Activated naive CD4-positive, alpha-beta T cell treated with anti-CD3 and anti-CD28 coated beads, Interleukin-2, amount 10 ng/mL, durations not matched to agents 7 days and 5 days (primary cell): Measurements from ENCODE around the gene NTM.
"Not testable (repeated sequence)": the region's sequence is repeated elsewhere in the genome, so short reads cannot be mapped to it uniquely, and the experiment has no call there.

Source experiments
- CTCF ChIA-PET: fragments of 350-600 bp; sonication (Branson Sonifier 250); formaldehyde crosslinking; loops from one replicate; lab custom pipeline; 2021; ENCODE audit warnings: antibody characterized with exemption; lab: Charles Lee
- DNase-seq: peaks from one replicate; pipeline ENCODE4 v3.0.0-alpha.2; 2020
- H3K27ac Mint-ChIP-seq: one replicate; pipeline ENCODE4 v1.8.0; 2021; ENCODE audit warnings: mild to moderate bottlenecking, moderate library complexity, mixed read lengths
- H3K27me3 Mint-ChIP-seq: one replicate; pipeline ENCODE4 v1.8.0; 2021; ENCODE audit warnings: mild to moderate bottlenecking, mixed read lengths
- H3K36me3 Mint-ChIP-seq: one replicate; pipeline ENCODE4 v1.8.0; 2021; ENCODE audit warnings: mixed read lengths
- H3K4me1 Mint-ChIP-seq: one replicate; pipeline ENCODE4 v1.8.0; 2021; ENCODE audit warnings: mixed read lengths
- H3K4me3 Mint-ChIP-seq: one replicate; pipeline ENCODE4 v1.8.0; 2021; ENCODE audit warnings: mild to moderate bottlenecking, moderate library complexity, mixed read lengths
- H3K9me3 Mint-ChIP-seq: one replicate; pipeline ENCODE4 v1.8.0; 2021; ENCODE audit warnings: mixed read lengths

Gene NTM

DNA sequence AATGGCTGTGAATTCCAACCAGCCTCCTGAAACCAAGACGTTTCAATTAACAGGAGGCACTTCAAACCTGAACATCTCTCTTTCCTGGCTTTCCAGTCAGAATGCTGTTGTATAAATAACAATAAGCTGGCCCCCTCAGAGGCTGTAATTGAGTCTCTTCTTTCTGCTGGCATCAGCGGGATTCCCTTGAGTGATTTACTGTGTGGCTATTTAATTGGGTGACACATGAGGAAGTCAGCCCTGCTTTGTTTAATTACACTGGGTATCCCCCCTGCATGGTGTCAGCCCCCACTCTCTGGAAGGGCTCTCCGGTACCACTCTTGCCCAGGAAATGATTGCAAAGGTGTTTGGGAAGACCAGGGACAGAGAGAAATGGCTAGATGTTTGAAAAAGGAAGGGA is 101.6 kb downstream of the NTM start:
- CTCF ChIA-PET, result no interaction called here
- no peak for DNase-seq
- Mint-ChIP-seq H3K4me1 (no peaks in the 10 kb centered on the region), H3K27me3 (no peaks in the 10 kb centered on the region), H3K27ac (no peak overlapping the region), H3K4me3 (no peak overlapping the region), H3K36me3 (no peaks in the 10 kb centered on the region), H3K9me3 (peaks cover 2% of the 10 kb centered on the region)

DNA sequence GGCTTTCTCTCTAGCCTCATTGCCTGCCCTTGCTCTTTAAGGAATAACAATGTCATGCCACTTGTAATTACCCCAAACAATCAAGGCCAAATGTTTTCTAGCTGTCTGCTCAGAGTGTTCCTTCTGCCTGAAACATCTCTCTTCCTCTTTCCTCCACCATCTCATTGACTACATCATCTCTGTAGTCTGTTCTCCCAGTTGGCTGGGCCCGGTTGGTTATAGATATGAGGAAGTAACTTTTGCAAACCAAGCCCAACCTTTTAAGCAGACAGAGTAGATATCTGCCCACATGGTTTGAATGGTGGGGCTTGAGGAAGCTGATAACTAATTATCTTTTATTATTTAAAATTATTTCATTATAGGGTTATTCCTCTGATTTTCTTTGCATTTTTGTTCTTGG is 104.5 kb downstream of the NTM start:
- DNase-seq, result no peak
- Mint-ChIP-seq H3K4me3 (no peak overlapping the region), H3K27ac (no peak overlapping the region), H3K36me3 (no peaks in the 10 kb centered on the region), H3K4me1 (no peaks in the 10 kb centered on the region), H3K9me3 (peaks cover 2% of the 10 kb centered on the region), H3K27me3 (no peaks in the 10 kb centered on the region)
- CTCF ChIA-PET, result no interaction called here

DNA sequence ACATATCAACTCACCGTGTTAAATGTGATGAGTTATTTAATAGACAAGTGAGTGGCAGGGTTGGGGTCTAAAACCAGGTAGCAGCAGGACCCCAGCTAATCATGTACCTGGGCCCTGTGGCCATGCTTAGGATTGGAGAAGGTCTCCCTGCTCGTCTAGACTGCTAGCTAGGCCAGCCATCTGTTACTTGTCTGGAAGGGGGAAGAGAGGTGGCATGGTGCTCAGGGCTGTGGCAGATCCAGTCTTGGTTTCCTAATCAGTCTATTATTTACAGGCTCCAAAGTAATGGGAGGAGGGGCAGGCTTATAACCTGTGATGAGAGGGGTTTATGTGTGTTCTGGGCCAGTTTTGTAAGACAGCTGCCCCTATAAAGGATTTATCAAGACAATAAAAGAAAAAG is 105.9 kb downstream of the NTM start:
- H3K36me3 Mint-ChIP-seq, result no peaks in the 10 kb centered on the region
- no peak for DNase-seq
- H3K4me1 Mint-ChIP-seq, result no peaks in the 10 kb centered on the region
- H3K27ac Mint-ChIP-seq, result no peak overlapping the region
- H3K27me3 Mint-ChIP-seq, result no peaks in the 10 kb centered on the region
- peaks cover 2% of the 10 kb centered on the region for H3K9me3 Mint-ChIP-seq
- H3K4me3 Mint-ChIP-seq, result no peak overlapping the region
- CTCF ChIA-PET, result no interaction called here

GRCh38 chr11:131478341-131478740 is 107.9 kb downstream of the NTM start:
- no peak overlapping the region for H3K27ac Mint-ChIP-seq
- H3K4me1 Mint-ChIP-seq, result no peaks in the 10 kb centered on the region
- H3K4me3 Mint-ChIP-seq, result no peak overlapping the region
- CTCF ChIA-PET, result no interaction called here
- H3K9me3 Mint-ChIP-seq, result peaks cover 2% of the 10 kb centered on the region
- no peaks in the 10 kb centered on the region for H3K27me3 Mint-ChIP-seq
- H3K36me3 Mint-ChIP-seq, result no peaks in the 10 kb centered on the region
- no peak for DNase-seq

DNA sequence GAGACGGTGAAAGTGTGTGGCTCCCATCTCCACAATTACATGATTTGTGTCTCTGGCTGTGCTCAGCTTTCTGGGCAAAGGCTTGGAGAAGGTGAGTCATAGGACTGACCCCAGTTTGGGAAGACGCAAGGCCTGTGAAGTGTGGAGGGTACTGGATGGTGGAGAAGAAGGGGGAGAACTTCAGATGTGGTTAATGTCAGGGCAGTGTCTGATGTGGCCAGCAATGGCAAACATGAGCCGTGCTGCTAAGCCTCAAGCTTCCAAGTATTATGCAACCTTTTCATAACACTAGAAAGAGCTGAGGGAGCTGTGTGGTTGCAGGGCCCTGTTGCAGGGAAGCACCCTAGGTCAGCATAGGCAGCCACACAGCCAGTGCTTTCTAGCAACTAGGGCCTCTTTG is 110.9 kb downstream of the NTM start:
- DNase-seq, result no peak
- no peak overlapping the region for H3K27ac Mint-ChIP-seq
- H3K4me1 Mint-ChIP-seq, result no peaks in the 10 kb centered on the region
- no peaks in the 10 kb centered on the region for H3K36me3 Mint-ChIP-seq
- CTCF ChIA-PET, result no interaction called here
- H3K27me3 Mint-ChIP-seq, result no peaks in the 10 kb centered on the region
- H3K9me3 Mint-ChIP-seq, result no peaks in the 10 kb centered on the region
- no peak overlapping the region for H3K4me3 Mint-ChIP-seq

GRCh38 chr11:131481971-131482370 is 111.6 kb downstream of the NTM start:
- H3K4me1 Mint-ChIP-seq, result no peaks in the 10 kb centered on the region
- no peak for DNase-seq
- no peaks in the 10 kb centered on the region for H3K27me3 Mint-ChIP-seq
- H3K36me3 Mint-ChIP-seq, result no peaks in the 10 kb centered on the region
- no peak overlapping the region for H3K4me3 Mint-ChIP-seq
- CTCF ChIA-PET, result interaction anchor here (0.9 kb wide), 1 partner anchor 8 kb away, joined by 3 read pairs; no protein-coding TSS in a partner anchor
- H3K27ac Mint-ChIP-seq, result no peak overlapping the region
- no peaks in the 10 kb centered on the region for H3K9me3 Mint-ChIP-seq

DNA sequence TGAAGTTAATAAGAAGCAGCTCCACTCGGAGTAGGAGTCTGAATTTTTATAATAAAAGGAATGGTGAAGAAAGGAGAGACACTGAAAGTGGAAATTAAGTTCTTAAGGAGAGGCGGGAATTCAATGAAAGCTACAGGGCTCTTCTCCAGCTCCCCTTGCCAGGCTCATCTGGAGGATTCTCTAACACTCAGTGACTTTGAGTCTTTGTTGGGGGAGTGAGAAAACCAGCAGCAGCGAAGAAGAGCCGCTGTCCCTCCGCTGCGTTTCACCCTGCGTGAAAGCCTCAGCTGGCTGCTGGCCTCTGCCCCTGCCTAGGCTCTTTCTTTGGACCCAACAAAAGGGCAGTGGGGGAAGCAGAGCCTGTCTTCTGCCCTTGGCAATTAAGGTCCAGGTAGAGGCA is 113.0 kb downstream of the NTM start:
- CTCF ChIA-PET, result no interaction called here
- H3K27ac Mint-ChIP-seq, result no peak overlapping the region
- H3K36me3 Mint-ChIP-seq, result no peaks in the 10 kb centered on the region
- H3K9me3 Mint-ChIP-seq, result no peaks in the 10 kb centered on the region
- H3K4me1 Mint-ChIP-seq, result no peaks in the 10 kb centered on the region
- no peak overlapping the region for H3K4me3 Mint-ChIP-seq
- H3K27me3 Mint-ChIP-seq, result no peaks in the 10 kb centered on the region
- no peak for DNase-seq

GRCh38 chr11:131483877-131484276 is 113.5 kb downstream of the NTM start:
- H3K4me1 Mint-ChIP-seq, result no peaks in the 10 kb centered on the region
- H3K27ac Mint-ChIP-seq, result no peak overlapping the region
- H3K27me3 Mint-ChIP-seq, result no peaks in the 10 kb centered on the region

DNA sequence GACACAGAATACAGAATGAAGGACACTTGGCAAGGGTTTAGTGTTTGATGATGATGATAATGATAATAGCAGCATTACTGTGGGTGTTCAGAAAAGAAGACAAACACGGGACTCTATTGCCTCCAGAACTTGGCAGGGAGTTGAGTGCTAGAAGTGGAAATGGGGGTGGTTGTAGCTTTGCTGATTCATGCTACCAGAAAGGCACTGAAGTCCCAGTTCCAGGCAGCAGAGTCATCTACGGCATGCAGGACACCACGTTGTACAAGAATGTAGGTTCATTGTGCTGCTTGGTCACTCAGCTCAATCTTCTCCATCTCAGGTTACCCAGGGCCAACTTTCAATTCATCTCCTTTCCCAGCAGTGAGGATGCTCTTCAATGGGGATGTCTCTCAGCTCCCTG is 115.7 kb downstream of the NTM start:
- no peaks in the 10 kb centered on the region for H3K36me3 Mint-ChIP-seq
- H3K4me1 Mint-ChIP-seq, result no peaks in the 10 kb centered on the region
- CTCF ChIA-PET, result no interaction called here
- no peaks in the 10 kb centered on the region for H3K9me3 Mint-ChIP-seq
- no peak overlapping the region for H3K27ac Mint-ChIP-seq
- H3K27me3 Mint-ChIP-seq, result no peaks in the 10 kb centered on the region
- no peak for DNase-seq
- H3K4me3 Mint-ChIP-seq, result no peak overlapping the region

More at GRCh38 chr11:131483877-131484276, 113.5 kb downstream of the NTM start:
- no peaks in the 10 kb centered on the region for H3K9me3 Mint-ChIP-seq
- CTCF ChIA-PET, result no interaction called here
- H3K4me3 Mint-ChIP-seq, result no peak overlapping the region
- no peak for DNase-seq
- H3K36me3 Mint-ChIP-seq, result no peaks in the 10 kb centered on the region

GRCh38 chr11:131486937-131487635 is 116.7 kb downstream of the NTM start:
- no peak overlapping the region for H3K27ac Mint-ChIP-seq
- H3K9me3 Mint-ChIP-seq, result no peaks in the 10 kb centered on the region
- no peaks in the 10 kb centered on the region for H3K27me3 Mint-ChIP-seq
- no peak for DNase-seq
- H3K36me3 Mint-ChIP-seq, result no peaks in the 10 kb centered on the region
- H3K4me1 Mint-ChIP-seq, result no peaks in the 10 kb centered on the region
- CTCF ChIA-PET, result no interaction called here
- no peak overlapping the region for H3K4me3 Mint-ChIP-seq

DNA sequence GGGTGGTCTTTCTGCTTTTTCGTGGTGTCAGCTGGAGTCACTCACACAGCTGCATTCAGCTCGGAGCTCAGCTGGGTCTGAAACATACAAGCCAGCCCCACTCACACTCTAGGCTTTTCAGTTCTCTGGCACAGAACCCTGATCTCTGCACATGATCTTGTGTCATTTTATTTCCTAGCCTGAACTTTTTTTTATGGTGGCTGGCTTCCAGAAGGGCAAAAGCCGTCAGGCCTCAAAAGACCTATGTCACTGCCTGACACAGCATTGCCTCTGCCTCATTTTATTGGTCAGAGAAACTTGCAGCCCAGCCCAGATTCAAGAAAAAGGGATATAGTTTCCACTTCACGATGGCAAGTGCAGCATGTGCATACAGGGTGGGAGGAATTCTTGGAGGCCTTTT is 117.8 kb downstream of the NTM start:
- no peaks in the 10 kb centered on the region for H3K9me3 Mint-ChIP-seq

GRCh38 chr11:131491503-131491902 is 121.1 kb downstream of the NTM start:
- Mint-ChIP-seq H3K9me3 (no peaks in the 10 kb centered on the region), H3K4me1 (no peaks in the 10 kb centered on the region), H3K4me3 (no peak overlapping the region), H3K27ac (no peak overlapping the region), H3K27me3 (no peaks in the 10 kb centered on the region), H3K36me3 (no peaks in the 10 kb centered on the region)
- DNase-seq, result no peak
- CTCF ChIA-PET, result interaction anchor here (1.0 kb wide), 1 partner anchor 183 kb away, joined by 3 read pairs; no protein-coding TSS in a partner anchor

More for the DNA sequence above, 117.8 kb downstream of the NTM start:
- Mint-ChIP-seq H3K4me3 (no peak overlapping the region), H3K27ac (no peak overlapping the region), H3K36me3 (no peaks in the 10 kb centered on the region), H3K4me1 (no peaks in the 10 kb centered on the region), H3K27me3 (no peaks in the 10 kb centered on the region)
- DNase-seq, result no peak
- CTCF ChIA-PET, result no interaction called here

DNA sequence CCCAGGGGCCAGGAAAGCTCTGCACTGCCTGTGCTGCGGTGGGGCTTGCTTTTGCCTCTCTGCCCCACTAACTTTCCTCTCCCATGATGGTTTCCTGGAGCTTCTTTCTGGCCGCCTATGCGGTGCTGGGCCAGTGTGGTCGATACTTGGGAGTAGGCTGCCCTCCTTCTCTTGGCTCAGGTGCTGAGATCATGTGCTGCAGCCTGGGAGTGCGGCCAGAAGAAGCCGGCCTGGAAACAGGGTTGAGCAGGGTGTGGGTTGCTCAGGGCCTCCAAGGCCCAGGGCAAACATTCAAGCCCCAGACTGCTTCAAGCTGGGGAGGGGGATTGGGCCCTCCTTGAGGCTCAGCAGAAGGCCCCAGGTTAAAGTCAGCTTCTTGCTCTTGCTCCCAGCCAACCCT is 125.0 kb downstream of the NTM start:
- Mint-ChIP-seq H3K9me3 (no peaks in the 10 kb centered on the region), H3K27me3 (no peaks in the 10 kb centered on the region), H3K36me3 (no peaks in the 10 kb centered on the region), H3K4me1 (no peaks in the 10 kb centered on the region), H3K27ac (no peak overlapping the region), H3K4me3 (no peak overlapping the region)
- CTCF ChIA-PET, result no interaction called here
- no peak for DNase-seq

GRCh38 chr11:131497686-131498085 is 127.3 kb downstream of the NTM start:
- H3K27ac Mint-ChIP-seq, H3K4me1 Mint-ChIP-seq, CTCF ChIA-PET, H3K9me3 Mint-ChIP-seq, H3K27me3 Mint-ChIP-seq, H3K36me3 Mint-ChIP-seq, H3K4me3 Mint-ChIP-seq, DNase-seq: not testable (repeated sequence)

GRCh38 chr11:131498631-131499160 is 128.3 kb downstream of the NTM start:
- CTCF ChIA-PET, result no interaction called here

More at GRCh38 chr11:131498631-131499160, 128.3 kb downstream of the NTM start:
- Mint-ChIP-seq H3K9me3 (peaks cover 14% of the 10 kb centered on the region), H3K27me3 (no peaks in the 10 kb centered on the region), H3K4me3 (no peak overlapping the region), H3K27ac (no peak overlapping the region), H3K36me3 (no peaks in the 10 kb centered on the region), H3K4me1 (no peaks in the 10 kb centered on the region)
- no peak for DNase-seq
